Activated B cell treated with CpG ODN at 0.5 μM for 24 hours (primary cell): ENCODE measurements around the gene ITPRID2. TPM values are rescaled to one million over a fixed set of nuclear protein-coding genes. Genes with fewer than 3 reads are reported as not detected.

Experiments used
- ATAC-seq: fragments of 200-7000 bp; cut with Tn5 transposase; one replicate; pipeline ENCODE4 v1.10.0; 2021; ENCODE audit warnings: low read depth, mild to moderate bottlenecking, moderate library complexity
- CTCF ChIA-PET: fragments of 350-600 bp; sonication (Branson Sonifier 250); formaldehyde crosslinking; loops from one replicate; lab custom pipeline; 2021; ENCODE audit warnings: antibody characterized with exemption; lab: Charles Lee
- POLR2A ChIA-PET: fragments of 350-600 bp; sonication (Branson Sonifier 250); formaldehyde crosslinking; loops from one replicate; lab custom pipeline; 2021; ENCODE audit warnings: antibody characterized with exemption; lab: Charles Lee
- DNase-seq: peaks from one replicate; pipeline ENCODE4 v3.0.0; 2022
- H3K27ac Mint-ChIP-seq: one replicate; pipeline ENCODE4 v1.8.0; 2020; ENCODE audit warnings: mixed read lengths
- H3K27me3 Mint-ChIP-seq: one replicate; pipeline ENCODE4 v1.8.0; 2021; ENCODE audit warnings: mixed read lengths
- H3K36me3 Mint-ChIP-seq: one replicate; pipeline ENCODE4 v1.8.0; 2021; ENCODE audit warnings: low read depth, mixed read lengths
- H3K4me1 Mint-ChIP-seq: one replicate; pipeline ENCODE4 v1.8.0; 2021; ENCODE audit warnings: mixed read lengths
- H3K4me3 Mint-ChIP-seq: one replicate; pipeline ENCODE4 v1.8.0; 2020; ENCODE audit warnings: mild to moderate bottlenecking, mixed read lengths
- H3K9me3 Mint-ChIP-seq: one replicate; pipeline ENCODE4 v1.8.0; 2020; ENCODE audit warnings: mixed read lengths
- intact Hi-C: fragments of 100-400 bp; cut with micrococcal nuclease; formaldehyde crosslinking; loops from one replicate; pipeline ENCODE4 v1.15.1; 2024
- total RNA-seq: library from RNA; stranded (reverse); gene quantifications from 2 replicates; pipeline ENCODE4 v1.2.3, GENCODE V29; 2022
- TF ChIP-seq, protein P1 (sequence below): fragments of 200-600 bp; IDR thresholded peaks from one replicate; pipeline ENCODE4 v1.8.0; 2022; ENCODE audit warnings: antibody characterized with exemption, mild to moderate bottlenecking

Gene ITPRID2
- total RNA-seq, 1 donor from 2014 or later: 33.9 TPM

- Mint-ChIP-seq H3K36me3 (no peaks in the 10 kb centered on the region), H3K27me3 (no peaks in the 10 kb centered on the region), H3K4me1 (peaks cover 13% of the 10 kb centered on the region), H3K4me3 (no peak overlapping the region), H3K9me3 (no peaks in the 10 kb centered on the region), H3K27ac (no peak overlapping the region)
- TF ChIP-seq, protein P1, sequence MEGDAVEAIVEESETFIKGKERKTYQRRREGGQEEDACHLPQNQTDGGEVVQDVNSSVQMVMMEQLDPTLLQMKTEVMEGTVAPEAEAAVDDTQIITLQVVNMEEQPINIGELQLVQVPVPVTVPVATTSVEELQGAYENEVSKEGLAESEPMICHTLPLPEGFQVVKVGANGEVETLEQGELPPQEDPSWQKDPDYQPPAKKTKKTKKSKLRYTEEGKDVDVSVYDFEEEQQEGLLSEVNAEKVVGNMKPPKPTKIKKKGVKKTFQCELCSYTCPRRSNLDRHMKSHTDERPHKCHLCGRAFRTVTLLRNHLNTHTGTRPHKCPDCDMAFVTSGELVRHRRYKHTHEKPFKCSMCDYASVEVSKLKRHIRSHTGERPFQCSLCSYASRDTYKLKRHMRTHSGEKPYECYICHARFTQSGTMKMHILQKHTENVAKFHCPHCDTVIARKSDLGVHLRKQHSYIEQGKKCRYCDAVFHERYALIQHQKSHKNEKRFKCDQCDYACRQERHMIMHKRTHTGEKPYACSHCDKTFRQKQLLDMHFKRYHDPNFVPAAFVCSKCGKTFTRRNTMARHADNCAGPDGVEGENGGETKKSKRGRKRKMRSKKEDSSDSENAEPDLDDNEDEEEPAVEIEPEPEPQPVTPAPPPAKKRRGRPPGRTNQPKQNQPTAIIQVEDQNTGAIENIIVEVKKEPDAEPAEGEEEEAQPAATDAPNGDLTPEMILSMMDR: no peak
- POLR2A ChIA-PET: no interaction called here
- DNase-seq: no peak
- ATAC-seq: no peak
- CTCF ChIA-PET: no interaction called here
- intact Hi-C loops: no loop called here
These were observed 37.8 kb upstream of the ITPRID2 start for GRCh38 chr2:181853696-181854095.

- DNase-seq (no peak), ATAC-seq (no peak)
- CTCF ChIA-PET: no interaction called here
- no peaks in the 10 kb centered on the region for H3K27me3 Mint-ChIP-seq
- no peak overlapping the region for H3K4me3 Mint-ChIP-seq
- no peaks in the 10 kb centered on the region for H3K9me3 Mint-ChIP-seq
- intact Hi-C loops: no loop called here
- TF ChIP-seq, protein P1: no peak
- POLR2A ChIA-PET: no interaction called here
- H3K36me3 Mint-ChIP-seq: no peaks in the 10 kb centered on the region
- H3K4me1 Mint-ChIP-seq: no peaks in the 10 kb centered on the region
- no peak overlapping the region for H3K27ac Mint-ChIP-seq
These were observed 34.0 kb upstream of the ITPRID2 start for GRCh38 chr2:181857483-181857882.

DNA sequence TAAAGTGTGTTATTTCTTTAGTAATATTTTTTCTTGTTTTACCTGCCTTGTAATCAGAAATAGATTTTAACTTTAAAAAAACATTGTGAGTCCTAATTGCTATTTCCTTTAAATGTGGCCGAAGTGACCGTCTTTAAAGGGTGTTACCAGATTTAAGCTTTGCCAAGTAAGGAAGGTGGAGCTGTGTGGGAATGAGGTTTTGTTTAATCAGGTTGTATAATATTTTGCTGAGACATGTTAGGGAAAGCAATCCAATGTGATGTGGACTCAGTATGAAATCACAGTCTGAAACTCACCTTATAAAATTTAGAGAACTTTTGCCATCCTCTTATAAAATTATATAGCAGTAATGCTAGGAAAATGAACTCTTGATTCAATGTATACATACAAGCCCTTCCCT, 32.9 kb upstream of the ITPRID2 start:
- no peak overlapping the region for H3K27ac Mint-ChIP-seq
- no peaks in the 10 kb centered on the region for H3K4me1 Mint-ChIP-seq
- TF ChIP-seq, protein P1: no peak
- ChIA-PET POLR2A (no interaction called here), CTCF (no interaction called here)
- H3K27me3 Mint-ChIP-seq: no peaks in the 10 kb centered on the region
- no peaks in the 10 kb centered on the region for H3K9me3 Mint-ChIP-seq
- no peaks in the 10 kb centered on the region for H3K36me3 Mint-ChIP-seq
- no peak overlapping the region for H3K4me3 Mint-ChIP-seq
- intact Hi-C loops: no loop called here
- ATAC-seq (no peak), DNase-seq (no peak)

GRCh38 chr2:181859123-181859522, 32.4 kb upstream of the ITPRID2 start:
- POLR2A ChIA-PET: no interaction called here
- H3K9me3 Mint-ChIP-seq: no peaks in the 10 kb centered on the region
- no peak overlapping the region for H3K4me3 Mint-ChIP-seq
- H3K36me3 Mint-ChIP-seq: no peaks in the 10 kb centered on the region
- intact Hi-C loops: no loop called here
- H3K27me3 Mint-ChIP-seq: peaks cover under 1% of the 10 kb centered on the region
- H3K4me1 Mint-ChIP-seq: no peaks in the 10 kb centered on the region
- ATAC-seq: no peak
- TF ChIP-seq, protein P1: no peak
- no peak overlapping the region for H3K27ac Mint-ChIP-seq
- CTCF ChIA-PET: no interaction called here
- DNase-seq: no peak

- POLR2A ChIA-PET: no interaction called here
- CTCF ChIA-PET: no interaction called here
- no peaks in the 10 kb centered on the region for H3K9me3 Mint-ChIP-seq
- H3K36me3 Mint-ChIP-seq: no peaks in the 10 kb centered on the region
- no peak for ATAC-seq
- no peaks in the 10 kb centered on the region for H3K4me1 Mint-ChIP-seq
- TF ChIP-seq, protein P1: no peak
- H3K27me3 Mint-ChIP-seq: peaks cover 5% of the 10 kb centered on the region
- no peak overlapping the region for H3K27ac Mint-ChIP-seq
- DNase-seq: no peak
- H3K4me3 Mint-ChIP-seq: no peak overlapping the region
- intact Hi-C loops: no loop called here
These were observed 31.7 kb upstream of the ITPRID2 start for GRCh38 chr2:181859803-181860202.
